ENCODE data around the gene CUX1. TPM values are rescaled to one million over a fixed set of nuclear protein-coding genes. Genes with fewer than 3 reads are reported as not detected.
A peak's percentile ranks its signal among the peaks of the same experiment; 100 is the strongest.

Gene CUX1
- total and polyA plus RNA-seq, 10 of the 15 experiments (the other 5 are each of a cell fraction or from before 2014, with no cell fraction given) = 6.1 to 48.6 (median 25.9) TPM

GRCh38 chr7:102288285-102288930 is 471.0 kb downstream of the CUX1 start:
- peak overlapping the region; percentile 67 for H3K4me3 ChIP-seq
- DNase-seq (ENCODE audit: low read depth, low spot score) (no peak), ATAC-seq (peak; percentile 7; the same call in 1 of the 3 replicates), FAIRE-seq (peak; percentile 47)
- H3K9ac ChIP-seq (ENCODE audit: control insufficient read depth, insufficient read depth, low read length) = peak overlapping the region; percentile 72
- H4K20me1 ChIP-seq (ENCODE audit: control insufficient read depth, insufficient read depth) = no peaks in the 10 kb centered on the region
- H3K27me3 ChIP-seq (replicated peaks in 1 of 2; ENCODE audit: control insufficient read depth in 2 of 2, insufficient read depth in 2 of 2, low read length in 1 of 2) = no peaks in the 10 kb centered on the region
- 1% methylated on average over 10 of the region's 10 CpGs for WGBS (ENCODE audit: insufficient coverage, insufficient replicate concordance, low lambda C conversion rate, missing lambda C conversion rate)
- no peaks in the 10 kb centered on the region for H3K9me3 ChIP-seq (replicated peaks; ENCODE audit: control insufficient read depth, insufficient read depth, low read length)
- in situ Hi-C loops (cut with MboI) = loop anchor here (5.0 kb wide), 1 partner anchor 164 kb away; no protein-coding TSS in a partner anchor
- RAD21 ChIA-PET (ENCODE audit: unreplicated experiment) = interaction anchor here (1.0 to 6.0 kb wide), 9 partner anchors 8 to 107 kb away, joined by 3 to 121 read pairs (median 6); partner anchors contain the start of gene PRKRIP1
- TSS peak; percentile 55 for BruUV-seq (replicated peaks)
- no peaks in the 10 kb centered on the region; a peak in 1 of 4 replicates for H3K36me3 ChIP-seq (ENCODE audit: control insufficient read depth in 2 of 2, insufficient read depth in 2 of 2, low read length in 1 of 2)
- SMC1A ChIA-PET (ENCODE audit: uncharacterized antibody, unreplicated experiment) = interaction anchor here (0.6 to 6.8 kb wide), 11 partner anchors 16 to 178 kb away, joined by 3 to 91 read pairs (median 5); no protein-coding TSS in a partner anchor
- H3K79me2 ChIP-seq (ENCODE audit: control insufficient read depth, insufficient read depth, low read length) = peaks cover 57% of the 10 kb centered on the region
- peak overlapping the region; percentile 70 for H3K27ac ChIP-seq (ENCODE audit: control insufficient read depth, insufficient read depth)
- CTCF ChIA-PET = interaction anchor here (0.6 to 5.7 kb wide), 15 partner anchors 8 to 405 kb away, joined by 3 to 62 read pairs (median 5); partner anchors contain the start of gene PRKRIP1
- POLR2A ChIA-PET = interaction anchor here (1.1 to 3.9 kb wide), 6 partner anchors 10 to 107 kb away, joined by 3 to 34 read pairs (median 4); partner anchors contain the start of gene PRKRIP1
- TF ChIP-seq NFYB (IDR thresholded peaks at IDR 0.05; ENCODE audit: insufficient read depth, low read depth, low read length) (no peak), ZBTB33 (IDR thresholded peaks at IDR 0.05) (no peak), SIN3A (IDR thresholded peaks at IDR 0.05; ENCODE audit: low read depth, low read length) (0 out of 2 replicates have a peak, but pooled peaks have one; percentile 22), MXI1 (IDR thresholded peaks at IDR 0.05; ENCODE audit: low read depth, low read length) (peak; percentile 31; the same call in 1 of the 2 replicates), USF2 (IDR thresholded peaks at IDR 0.05; ENCODE audit: borderline replicate concordance, low read depth, low read length) (no peak), HDAC2 (IDR thresholded peaks at IDR 0.05) (no peak), RB1 (IDR thresholded peaks at IDR 0.05; ENCODE audit: borderline replicate concordance) (no peak), CTCF (IDR thresholded peaks at IDR 0.05 in 2 of 3, conservative IDR thresholded peaks at IDR 0.05 in 1 of 3; ENCODE audit: control insufficient read depth in 2 of 3, extremely low read depth in 1 of 3, insufficient read depth in 1 of 3, low read depth in 3 of 3, low read length in 3 of 3) (peak; percentile 35 to 46 (median 41); a peak in 5 of 6 replicates), ETV6 (conservative IDR thresholded peaks at IDR 0.05 in 1 of 2, IDR thresholded peaks at IDR 0.05 in 1 of 2; ENCODE audit: borderline replicate concordance in 1 of 2, low read depth in 1 of 2) (no peak), GATAD2B (conservative IDR thresholded peaks at IDR 0.05; ENCODE audit: low read depth) (no peak)
- H2AFZ ChIP-seq (ENCODE audit: control insufficient read depth, low read depth, low read length) = no peak overlapping the region
- peaks cover 64% of the 10 kb centered on the region for H3K4me1 ChIP-seq (ENCODE audit: control insufficient read depth, insufficient read depth, low read length)
- intact Hi-C loops (cut with micrococcal nuclease; ENCODE audit: unreplicated experiment) = loop anchor here (5.0 kb wide), 1 partner anchor 179 kb away; no protein-coding TSS in a partner anchor
- H3K4me2 ChIP-seq (ENCODE audit: control insufficient read depth, insufficient read depth) = peak overlapping the region; percentile 75
